SU-DHL-6 (cell line): ENCODE data around the gene UROS.

Source experiments
- H2AFZ ChIP-seq: fragments of 200-600 bp; sonication (generic); 2 replicates; pipeline ENCODE4 v1.6.1; 2014; ENCODE audit warnings: low read depth, mild to moderate bottlenecking, moderate library complexity, mixed read lengths, antibody characterized with exemption, low read length; ENCODE audit not compliant: severe bottlenecking
- H3F3A ChIP-seq: fragments of 200-600 bp; shearing (Covaris generic); 2 replicates; pipeline ENCODE4 v1.6.0; 2016; ENCODE audit warnings: antibody characterized with exemption, mild to moderate bottlenecking; ENCODE audit not compliant: insufficient read depth
- H3K27ac ChIP-seq: fragments of 200-600 bp; sonication (generic); 2 replicates; pipeline ENCODE4 v1.5.1; 2016; ENCODE audit warnings: low read depth, mild to moderate bottlenecking, low read length, moderate library complexity, mixed read lengths
- H3K27me3 ChIP-seq: fragments of 200-600 bp; sonication (generic), shearing (Covaris generic); 2 replicates; pipeline ENCODE4 v1.6.0; 2014; ENCODE audit warnings: mild to moderate bottlenecking, low read length
- H3K36me3 ChIP-seq: fragments of 200-600 bp; sonication (generic); 2 replicates; pipeline ENCODE4 v1.6.1; 2014; ENCODE audit warnings: mild to moderate bottlenecking, low read length, mixed read lengths
- H3K4me2 ChIP-seq: fragments of 300-600, 200-600 bp; shearing (Covaris generic), sonication (generic); 2 replicates; pipeline ENCODE4 v1.6.0; 2014; ENCODE audit warnings: low read length, low read depth, mild to moderate bottlenecking; ENCODE audit not compliant: poor library complexity, severe bottlenecking
- H3K4me3 ChIP-seq: fragments of 200-600 bp; sonication (generic); 2 replicates; pipeline ENCODE4 v1.5.1; 2014; ENCODE audit warnings: antibody characterized with exemption, low read length, mild to moderate bottlenecking, mixed read lengths; ENCODE audit not compliant: insufficient read depth, poor library complexity, severe bottlenecking
- H3K79me2 ChIP-seq: fragments of 200-600 bp; sonication (generic); 2 replicates; pipeline ENCODE4 v1.6.1; 2014; ENCODE audit warnings: mild to moderate bottlenecking, low read length, moderate library complexity; ENCODE audit not compliant: insufficient read depth
- H3K9ac ChIP-seq: fragments of 200-600 bp; sonication (generic); 2 replicates; pipeline ENCODE4 v1.7.0; 2014; ENCODE audit warnings: mild to moderate bottlenecking, low read length
- H3K9me2 ChIP-seq: fragments of 200-600 bp; sonication (generic); replicated peaks from 2 replicates; pipeline ENCODE4 v1.6.1; 2014; ENCODE audit warnings: low read length; ENCODE audit not compliant: insufficient read depth
- H3K9me3 ChIP-seq: fragments of 200-600 bp; sonication (generic); 2 replicates; pipeline ENCODE4 v1.6.1; 2014; ENCODE audit warnings: low read length, mixed read lengths; ENCODE audit not compliant: insufficient read depth
- H4K20me1 ChIP-seq: fragments of 200-600 bp; sonication (generic); 2 replicates; pipeline ENCODE4 v1.6.1; 2014; ENCODE audit warnings: low read depth, mild to moderate bottlenecking, antibody characterized with exemption, low read length, moderate library complexity, mixed read lengths
- CTCF ChIP-seq: fragments of 200-600 bp; sonication (generic); IDR thresholded peaks from one replicate; pipeline ENCODE4 v1.5.1; 2017; ENCODE audit warnings: antibody characterized with exemption, mild to moderate bottlenecking, low read length, moderate library complexity; ENCODE audit not compliant: insufficient read depth, poor library complexity, severe bottlenecking
- EZH2phosphoT487 ChIP-seq: fragments of 200-600 bp; sonication (generic), shearing (Covaris generic); conservative IDR thresholded peaks from 2 replicates; pipeline ENCODE4 v1.6.1; 2018; ENCODE audit warnings: mild to moderate bottlenecking, antibody characterized with exemption, low read length, moderate library complexity, mixed read lengths

Gene UROS

GRCh38 chr10:125866421-125867029, 43.5 kb upstream of the UROS start:
- Histone ChIP-seq H3K9ac (no peak overlapping the region), H3K27me3 (no peaks in the 10 kb centered on the region), H3K9me3 (no peaks in the 10 kb centered on the region), H3K9me2 (no peaks in the 10 kb centered on the region), H2AFZ (no peak overlapping the region), H3K4me2 (no peak overlapping the region), H3K27ac (no peak overlapping the region), H4K20me1 (no peaks in the 10 kb centered on the region), H3K79me2 (no peaks in the 10 kb centered on the region), H3K36me3 (no peaks in the 10 kb centered on the region), H3K4me3 (no peak overlapping the region), H3F3A (no peaks in the 10 kb centered on the region)
- TF ChIP-seq CTCF, result no peak
- TF ChIP-seq EZH2phosphoT487, result no peak

- Histone ChIP-seq H3F3A (no peaks in the 10 kb centered on the region), H3K4me2 (no peak overlapping the region), H3K9me3 (no peaks in the 10 kb centered on the region), H3K36me3 (no peaks in the 10 kb centered on the region), H3K9me2 (no peaks in the 10 kb centered on the region), H4K20me1 (no peaks in the 10 kb centered on the region), H3K79me2 (no peaks in the 10 kb centered on the region), H3K9ac (no peak overlapping the region), H3K27me3 (no peaks in the 10 kb centered on the region), H3K27ac (no peak overlapping the region), H3K4me3 (no peak overlapping the region), H2AFZ (no peak overlapping the region)
- TF ChIP-seq CTCF, result no peak
- TF ChIP-seq EZH2phosphoT487, result no peak
These were observed 42.1 kb upstream of the UROS start for GRCh38 chr10:125865120-125865519.

GRCh38 chr10:125859128-125859817, 36.2 kb upstream of the UROS start:
- H2AFZ ChIP-seq, result no peak overlapping the region
- H3K4me3 ChIP-seq, result no peak overlapping the region
- no peak overlapping the region for H3K9ac ChIP-seq

More at GRCh38 chr10:125859128-125859817, 36.2 kb upstream of the UROS start:
- no peaks in the 10 kb centered on the region for H3K79me2 ChIP-seq
- no peaks in the 10 kb centered on the region for H3K27me3 ChIP-seq
- no peaks in the 10 kb centered on the region for H4K20me1 ChIP-seq
- H3K36me3 ChIP-seq, result no peaks in the 10 kb centered on the region
- no peaks in the 10 kb centered on the region for H3F3A ChIP-seq
- no peak overlapping the region for H3K27ac ChIP-seq
- H3K9me3 ChIP-seq, result no peaks in the 10 kb centered on the region
- TF ChIP-seq EZH2phosphoT487, result no peak
- no peak for TF ChIP-seq CTCF
- H3K9me2 ChIP-seq, result no peaks in the 10 kb centered on the region
- no peak overlapping the region for H3K4me2 ChIP-seq
